GM23338 (cell line): ENCODE data around the gene DCST2. TPM values are rescaled to one million over a fixed set of nuclear protein-coding genes. Genes with fewer than 3 reads are reported as not detected.
A peak's percentile ranks its signal among the peaks of the same experiment; 100 is the strongest.

ENCODE experiments used
- ATAC-seq: fragments of 200-7000 bp; cut with Tn5 transposase; 3 replicates; pipeline ENCODE4 v1.9.1; 2020
- DNase-seq: peaks from one replicate; pipeline ENCODE4 v3.0.0-alpha.2; 2015; ENCODE audit warnings: low spot score
- H2AFZ ChIP-seq: fragments of 200-600 bp; sonication (generic); 2 replicates; pipeline ENCODE4 v1.8.0; 2016; ENCODE audit warnings: antibody characterized with exemption, mild to moderate bottlenecking, moderate library complexity
- H3F3A ChIP-seq: fragments of 200-600 bp; sonication (generic); replicated peaks from 2 replicates; pipeline ENCODE4 v1.8.0; 2017; ENCODE audit warnings: antibody characterized with exemption, mixed run types, low read depth
- H3K27ac ChIP-seq: fragments of 200-600 bp; sonication (generic); 2 replicates; pipeline ENCODE4 v1.6.1; 2016; ENCODE audit warnings: low read depth
- H3K27me3 ChIP-seq: fragments of 200-600 bp; sonication (generic); 2 replicates; pipeline ENCODE4 v1.8.0; 2016; ENCODE audit warnings: mild to moderate bottlenecking, mixed run types, moderate library complexity; ENCODE audit not compliant: insufficient read depth
- H3K36me3 ChIP-seq: fragments of 200-600 bp; sonication (generic); 2 replicates; pipeline ENCODE4 v1.8.0; 2016; ENCODE audit warnings: mild to moderate bottlenecking; ENCODE audit not compliant: insufficient read depth
- H3K4me1 ChIP-seq: fragments of 200-600 bp; sonication (generic); 2 replicates; pipeline ENCODE4 v1.8.0; 2016; ENCODE audit warnings: mild to moderate bottlenecking, moderate library complexity; ENCODE audit not compliant: insufficient read depth
- H3K4me2 ChIP-seq: fragments of 200-600 bp; sonication (generic); 2 replicates; pipeline ENCODE4 v1.7.1; 2017; ENCODE audit warnings: mixed run types
- H3K4me3 ChIP-seq: fragments of 200-600 bp; sonication (generic); 2 replicates; pipeline ENCODE4 v1.6.1; 2016; ENCODE audit warnings: mixed run types
- H3K79me2 ChIP-seq: fragments of 200-600 bp; sonication (generic); replicated peaks from 2 replicates; pipeline ENCODE4 v1.8.0; 2017; ENCODE audit warnings: mild to moderate bottlenecking; ENCODE audit not compliant: insufficient read depth
- H3K9me2 ChIP-seq: fragments of 200-600 bp; sonication (generic); 2 replicates; pipeline ENCODE4 v1.8.0; 2017; ENCODE audit not compliant: insufficient read depth
- H4K20me1 ChIP-seq: fragments of 200-600 bp; sonication (generic); replicated peaks from 2 replicates; pipeline ENCODE4 v1.8.0; 2017; ENCODE audit warnings: mild to moderate bottlenecking; ENCODE audit not compliant: insufficient read depth
- H3K27ac Mint-ChIP-seq: 2 replicates; pipeline ENCODE4 v1.8.0; 2020; ENCODE audit warnings: inconsistent platforms, mild to moderate bottlenecking, moderate library complexity, mixed read lengths
- H3K27me3 Mint-ChIP-seq: 3 replicates; pipeline ENCODE4 v1.8.0; 2022; ENCODE audit warnings: low read depth, mild to moderate bottlenecking, moderate library complexity, mixed read lengths, inconsistent platforms; ENCODE audit not compliant: insufficient read depth, poor library complexity
- H3K36me3 Mint-ChIP-seq: 3 replicates; pipeline ENCODE4 v1.8.0; 2021; ENCODE audit warnings: low read depth, mild to moderate bottlenecking, inconsistent platforms, moderate library complexity, mixed read lengths
- H3K4me1 Mint-ChIP-seq: 3 replicates; pipeline ENCODE4 v1.8.0; 2020; ENCODE audit warnings: mild to moderate bottlenecking, inconsistent platforms, mixed read lengths
- H3K4me3 Mint-ChIP-seq: 3 replicates; pipeline ENCODE4 v1.8.0; 2021; ENCODE audit warnings: moderate library complexity, mild to moderate bottlenecking, inconsistent platforms, mixed read lengths
- H3K9me3 Mint-ChIP-seq: 3 replicates; pipeline ENCODE4 v1.8.0; 2020; ENCODE audit warnings: moderate library complexity, mild to moderate bottlenecking, inconsistent platforms, mixed read lengths
- ETS1 ChIP-seq: IDR thresholded peaks from 2 replicates; pipeline ENCODE4 v1.6.1; 2016; ENCODE audit warnings: antibody characterized with exemption
- POLR2AphosphoS5 ChIP-seq: IDR thresholded peaks from 2 replicates; pipeline ENCODE4 v1.6.1; 2016; ENCODE audit warnings: antibody characterized with exemption, low read depth
- REST ChIP-seq: IDR thresholded peaks from one replicate; pipeline ENCODE4 v1.6.1; 2018; ENCODE audit warnings: antibody characterized with exemption; ENCODE audit not compliant: unreplicated experiment
- polyA plus RNA-seq: library from polyadenylated mRNA; unstranded; fragments of >200 nt; fragmentation: Nextera tagmentation; extraction: Ambion mirVana; gene quantifications from 2 replicates; pipeline ENCODE4 v1.2.1, GENCODE V29; 2016
- total RNA-seq: library from RNA; depleted of rRNA; stranded (reverse); fragments of >200 nt; shearing (Covaris generic); gene quantifications from 2 replicates; pipeline ENCODE4 v1.2.3, GENCODE V29; 2014

The DCST2 gene
- total and polyA plus RNA-seq, 2 experiments from 2014 or later: 0.78 TPM; not detected in 1

GRCh38 chr1:155003766-155004351 lies 29.7 kb downstream of the DCST2 start:
- DNase-seq: peak; percentile 87
- H3K4me1 ChIP-seq: peaks cover 25% of the 10 kb centered on the region

More at GRCh38 chr1:155003766-155004351, 29.7 kb downstream of the DCST2 start:
- H3K4me3 ChIP-seq: peak overlapping the region; percentile 96
- H3K36me3 ChIP-seq: no peaks in the 10 kb centered on the region
- Mint-ChIP-seq H3K4me1 (peaks cover 39% of the 10 kb centered on the region), H3K9me3 (no peaks in the 10 kb centered on the region), H3K27ac (peak overlapping the region; percentile 95), H3K27me3 (peaks cover 21% of the 10 kb centered on the region), H3K36me3 (peaks cover 4% of the 10 kb centered on the region; the same call in 1 of the 3 replicates), H3K4me3 (peak overlapping the region; percentile 92)
- no peaks in the 10 kb centered on the region for H3K27me3 ChIP-seq
- peaks cover 16% of the 10 kb centered on the region for H3F3A ChIP-seq
- H3K4me2 ChIP-seq: peak overlapping the region; percentile 96
- TF ChIP-seq POLR2AphosphoS5 (no peak; the same call in 1 of the 2 replicates), ETS1 (peak; percentile 67; the same call in 1 of the 2 replicates), REST (peak; percentile 2)
- H4K20me1 ChIP-seq: no peaks in the 10 kb centered on the region; the same call in 1 of the 2 replicates
- peak; percentile 4 for ATAC-seq
- no peaks in the 10 kb centered on the region for H3K9me2 ChIP-seq
- 0 out of 2 replicates have a peak overlapping the region, but pooled peaks have one; percentile 66 for H3K27ac ChIP-seq
- peaks cover 40% of the 10 kb centered on the region for H3K79me2 ChIP-seq
- no peak overlapping the region for H2AFZ ChIP-seq
